Raji (cell line): ENCODE measurements around the gene LIN7A.

Source experiments
- POLR2A ChIP-seq: IDR thresholded peaks from 2 replicates; pipeline ENCODE4 v1.6.1; 2011; ENCODE audit warnings: low read depth, low read length, control low read depth; ENCODE audit not compliant: insufficient read depth

The LIN7A gene

GRCh38 chr12:80937391-80938238 is at the start of gene LIN7A:
Gene LIN7A, minus strand, starts transcription at chr12:80937934. Its CDS starts 212 bp downstream, at chr12:80937722.
- TF ChIP-seq POLR2A: no peak

- TF ChIP-seq POLR2A: no peak
Measured at GRCh38 chr12:80986224-80986623, 48.5 kb upstream of the LIN7A start.

- TF ChIP-seq POLR2A: no peak
Measured at GRCh38 chr12:80979816-80980215, 42.1 kb upstream of the LIN7A start.

- no peak for TF ChIP-seq POLR2A
Measured at GRCh38 chr12:80979251-80979650, 41.5 kb upstream of the LIN7A start.

GRCh38 chr12:80977346-80977745 is 39.6 kb upstream of the LIN7A start:
- no peak for TF ChIP-seq POLR2A

GRCh38 chr12:80968326-80968725 is 30.6 kb upstream of the LIN7A start:
- no peak for TF ChIP-seq POLR2A

GRCh38 chr12:80967565-80967964 is 29.8 kb upstream of the LIN7A start:
- TF ChIP-seq POLR2A: no peak

GRCh38 chr12:80966001-80966400 is 28.3 kb upstream of the LIN7A start:
- no peak for TF ChIP-seq POLR2A

- no peak for TF ChIP-seq POLR2A
Measured at GRCh38 chr12:80958162-80958561, 20.4 kb upstream of the LIN7A start.

- no peak for TF ChIP-seq POLR2A
Measured at GRCh38 chr12:80954857-80955520, 17.3 kb upstream of the LIN7A start.

- TF ChIP-seq POLR2A: no peak
Measured at GRCh38 chr12:80952443-80952842, 14.7 kb upstream of the LIN7A start.

- TF ChIP-seq POLR2A: no peak
Measured at GRCh38 chr12:80946591-80946990, 8.9 kb upstream of the LIN7A start.

GRCh38 chr12:80943338-80943737 is 5.6 kb upstream of the LIN7A start:
- TF ChIP-seq POLR2A: no peak

GRCh38 chr12:80941916-80942315 is 4.2 kb upstream of the LIN7A start:
- no peak for TF ChIP-seq POLR2A

- TF ChIP-seq POLR2A: no peak
Measured at GRCh38 chr12:80939231-80939950, 1.7 kb upstream of the LIN7A start.

- TF ChIP-seq POLR2A: no peak
Measured at GRCh38 chr12:80938397-80938796, 663 bp upstream of the LIN7A start.
